ENCODE measurements around the gene KSR2. TPM values are rescaled to one million over a fixed set of nuclear protein-coding genes. Genes with fewer than 3 reads are reported as not detected.

Gene KSR2
- total and polyA plus RNA-seq, 2 of the 13 experiments (the other 11 are each of a cell fraction or from before 2014, with no cell fraction given) = 0.02 TPM; not detected in 1

- TF ChIP-seq KLF16 (CRISPR knock-in tag; IDR thresholded peaks at IDR 0.05) (no peak), KLF11 (CRISPR knock-in tag; IDR thresholded peaks at IDR 0.05) (no peak), ZFP36L1 (CRISPR knock-in tag; IDR thresholded peaks at IDR 0.05) (no peak), ZNF230 (CRISPR knock-in tag; IDR thresholded peaks at IDR 0.05) (no peak), SMARCC2 (IDR thresholded peaks at IDR 0.05) (no peak), SALL2 (CRISPR knock-in tag; IDR thresholded peaks at IDR 0.05) (no peak)
Observed at GRCh38 chr12:117572755-117573154, 396.0 kb downstream of the KSR2 start (continued).

GRCh38 chr12:117571321-117571720, 397.5 kb downstream of the KSR2 start:
- Histone ChIP-seq H3K9me3 (ENCODE audit: low read length) (no peaks in the 10 kb centered on the region), H2AFZ (ENCODE audit: low read length) (no peak overlapping the region), H3K4me1 (ENCODE audit: insufficient read depth, low read length) (no peaks in the 10 kb centered on the region), H3K4me3 (replicated peaks in 1 of 3; ENCODE audit: insufficient read depth in 1 of 3, low read depth in 2 of 3, low read length in 3 of 3) (no peak overlapping the region), H3K27me3 (ENCODE audit: control insufficient read depth in 1 of 2, insufficient read depth in 2 of 2, low read length in 2 of 2) (peaks cover 0 to 12% of the 10 kb centered on the region in 2 experiments; a peak in 1 of 5 replicates), H3K9ac (ENCODE audit: insufficient read depth, low read depth, low read length) (no peak overlapping the region), H3K36me3 (replicated peaks in 1 of 2; ENCODE audit: control insufficient read depth in 1 of 2, insufficient read depth in 2 of 2, low read length in 2 of 2) (no peaks in the 10 kb centered on the region), H3K27ac (ENCODE audit: extremely low read length, insufficient read depth, low read length) (no peak overlapping the region), H3K4me2 (ENCODE audit: low read depth, low read length) (no peak overlapping the region), H3K79me2 (ENCODE audit: insufficient read depth, low read length) (no peaks in the 10 kb centered on the region), H4K20me1 (ENCODE audit: insufficient read depth, low read length) (no peaks in the 10 kb centered on the region)
- TF ChIP-seq PPARG (CRISPR knock-in tag; conservative IDR thresholded peaks at IDR 0.05) = no peak
- no peak for TF ChIP-seq ZNF205 (CRISPR knock-in tag; IDR thresholded peaks at IDR 0.05)
- no peak for TF ChIP-seq ZNF350 (CRISPR knock-in tag; IDR thresholded peaks at IDR 0.05; ENCODE audit: borderline replicate concordance, low read depth)
- TF ChIP-seq RFXAP (CRISPR knock-in tag; IDR thresholded peaks at IDR 0.05; ENCODE audit: borderline replicate concordance) = no peak
- TF ChIP-seq REPIN1 (CRISPR knock-in tag; IDR thresholded peaks at IDR 0.05; ENCODE audit: borderline replicate concordance, low read depth) = no peak
- TF ChIP-seq ZC3H13 (CRISPR knock-in tag; IDR thresholded peaks at IDR 0.05) = no peak
- no peak for TF ChIP-seq ARNT2 (CRISPR knock-in tag; IDR thresholded peaks at IDR 0.05; ENCODE audit: low read depth)
- no peak for TF ChIP-seq ZFP41 (CRISPR knock-in tag; IDR thresholded peaks at IDR 0.05; ENCODE audit: borderline replicate concordance)
- no peak for TF ChIP-seq PATZ1 (CRISPR knock-in tag; IDR thresholded peaks at IDR 0.05)
- TF ChIP-seq ZSCAN9 (CRISPR knock-in tag; IDR thresholded peaks at IDR 0.05; ENCODE audit: borderline replicate concordance) = no peak
- TF ChIP-seq CREB1 (IDR thresholded peaks at IDR 0.05) = no peak
- TF ChIP-seq CREB1 (CRISPR knock-in tag; IDR thresholded peaks at IDR 0.05) = no peak
- no peak for TF ChIP-seq RARA (CRISPR knock-in tag; IDR thresholded peaks at IDR 0.05)
- TF ChIP-seq SRY (CRISPR knock-in tag; IDR thresholded peaks at IDR 0.05) = no peak
- no peak for TF ChIP-seq ATM (IDR thresholded peaks at IDR 0.05; ENCODE audit: borderline replicate concordance)
- TF ChIP-seq MBD4 (IDR thresholded peaks at IDR 0.05; ENCODE audit: borderline replicate concordance, low read length) = no peak
- TF ChIP-seq ZFP91 (CRISPR knock-in tag; IDR thresholded peaks at IDR 0.05; ENCODE audit: borderline replicate concordance) = no peak
- no peak for TF ChIP-seq ZNF766 (CRISPR knock-in tag; IDR thresholded peaks at IDR 0.05; ENCODE audit: borderline replicate concordance)
- POLR2A ChIA-PET = no interaction called here
- DNase-seq (ENCODE audit: low spot score) = no peak
- CTCF ChIA-PET (ENCODE audit: low intra/inter-chr PET ratio, low total read pairs) = no interaction called here
- FAIRE-seq = no peak
- no peak for ATAC-seq
- intact Hi-C loops (cut with micrococcal nuclease; ENCODE audit: unreplicated experiment) = no loop called here
- WGBS (ENCODE audit: low lambda C conversion rate) = 11% methylated on average over 3 of the region's 3 CpGs
- no TSS peak for BruUV-seq (replicated peaks)
- in situ Hi-C loops (cut with HindIII; ENCODE audit: extremely low pct_ligation_motif_present, low pct_unique_long_range_greater_than_20kb) = no loop called here

All from HepG2 (cell line).